GM03348 (cell line): ENCODE data around the gene TMEM222.

Experiments used
- DNase-seq: peaks from one replicate; pipeline ENCODE4 v3.0.0; 2012; ENCODE audit warnings: low spot score

TMEM222 gene

DNA sequence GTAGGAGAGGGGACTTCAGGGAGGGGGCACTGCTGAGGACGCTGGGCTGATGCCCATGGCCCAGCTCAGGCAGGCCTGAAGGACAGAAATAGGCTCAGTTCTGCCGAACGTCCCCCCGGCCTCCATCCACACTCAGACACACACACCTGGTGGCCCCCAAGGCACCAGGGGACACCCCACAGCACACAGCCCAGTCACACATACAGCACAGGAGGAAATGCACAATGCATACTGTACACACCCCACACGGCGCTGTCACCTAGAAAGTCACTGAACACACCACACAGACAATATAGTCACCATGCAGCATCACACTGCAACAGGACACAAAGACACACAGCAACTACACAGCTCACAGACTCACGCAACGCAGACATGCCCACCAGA is 20.4 kb downstream of the TMEM222 start:
- DNase-seq, result no peak

- DNase-seq, result no peak
Observed at GRCh38 chr1:27342778-27343638, 21.0 kb downstream of the TMEM222 start.

- DNase-seq, result no peak
Observed at GRCh38 chr1:27343639-27344025, 21.7 kb downstream of the TMEM222 start.

- DNase-seq, result no peak
Observed at GRCh38 chr1:27345272-27345671, 23.3 kb downstream of the TMEM222 start.

DNA sequence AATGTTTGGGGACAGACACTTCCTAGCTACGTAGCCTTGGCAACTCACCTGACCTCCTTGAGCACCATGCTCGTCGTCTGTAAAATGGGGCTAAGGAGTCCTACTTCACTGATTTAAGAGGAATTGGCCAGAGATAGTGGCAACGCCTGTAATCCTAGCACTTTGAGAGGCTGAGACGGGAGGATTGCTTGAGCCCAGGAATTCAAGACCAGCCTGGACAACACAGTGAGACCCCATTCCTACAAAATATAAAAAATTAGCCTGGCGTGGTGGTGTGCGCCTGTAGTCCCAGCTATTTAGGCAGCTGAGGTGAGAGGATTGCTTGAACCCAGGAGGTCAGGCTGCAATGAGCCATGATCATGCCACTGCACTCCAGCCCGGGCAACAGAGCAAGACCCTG is 24.4 kb downstream of the TMEM222 start:
- DNase-seq, result no peak

DNA sequence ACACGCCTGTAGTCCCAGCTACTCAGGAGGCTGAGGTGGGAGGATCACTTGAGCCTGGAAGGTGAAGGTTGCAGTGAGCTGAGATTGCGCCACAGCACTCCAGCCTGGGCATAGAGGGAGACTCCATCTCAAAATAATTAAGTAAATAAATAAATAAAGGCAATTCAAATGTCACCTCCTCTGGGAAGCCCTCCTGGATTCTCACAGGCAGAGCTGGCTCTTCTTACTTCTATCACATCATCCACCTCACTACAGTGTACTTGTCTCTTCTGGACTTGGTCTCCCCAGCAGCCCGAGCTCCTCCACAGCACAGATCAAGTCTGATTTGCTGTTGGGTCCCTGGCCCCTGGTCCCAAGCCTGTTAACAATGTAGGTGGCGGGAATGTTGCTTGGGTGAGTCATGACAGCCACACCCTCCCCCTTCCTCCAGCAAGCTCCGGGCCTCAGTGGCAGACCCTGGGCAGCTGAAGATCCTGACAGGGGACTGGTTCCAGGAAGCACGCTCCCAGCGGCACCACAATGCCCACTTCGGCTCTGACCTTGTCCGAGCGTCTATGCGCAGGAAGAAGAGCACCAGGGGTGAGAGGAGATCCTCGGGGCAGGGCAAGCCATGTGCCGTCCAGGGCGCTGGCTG is 25.1 kb downstream of the TMEM222 start:
- no peak for DNase-seq

DNA sequence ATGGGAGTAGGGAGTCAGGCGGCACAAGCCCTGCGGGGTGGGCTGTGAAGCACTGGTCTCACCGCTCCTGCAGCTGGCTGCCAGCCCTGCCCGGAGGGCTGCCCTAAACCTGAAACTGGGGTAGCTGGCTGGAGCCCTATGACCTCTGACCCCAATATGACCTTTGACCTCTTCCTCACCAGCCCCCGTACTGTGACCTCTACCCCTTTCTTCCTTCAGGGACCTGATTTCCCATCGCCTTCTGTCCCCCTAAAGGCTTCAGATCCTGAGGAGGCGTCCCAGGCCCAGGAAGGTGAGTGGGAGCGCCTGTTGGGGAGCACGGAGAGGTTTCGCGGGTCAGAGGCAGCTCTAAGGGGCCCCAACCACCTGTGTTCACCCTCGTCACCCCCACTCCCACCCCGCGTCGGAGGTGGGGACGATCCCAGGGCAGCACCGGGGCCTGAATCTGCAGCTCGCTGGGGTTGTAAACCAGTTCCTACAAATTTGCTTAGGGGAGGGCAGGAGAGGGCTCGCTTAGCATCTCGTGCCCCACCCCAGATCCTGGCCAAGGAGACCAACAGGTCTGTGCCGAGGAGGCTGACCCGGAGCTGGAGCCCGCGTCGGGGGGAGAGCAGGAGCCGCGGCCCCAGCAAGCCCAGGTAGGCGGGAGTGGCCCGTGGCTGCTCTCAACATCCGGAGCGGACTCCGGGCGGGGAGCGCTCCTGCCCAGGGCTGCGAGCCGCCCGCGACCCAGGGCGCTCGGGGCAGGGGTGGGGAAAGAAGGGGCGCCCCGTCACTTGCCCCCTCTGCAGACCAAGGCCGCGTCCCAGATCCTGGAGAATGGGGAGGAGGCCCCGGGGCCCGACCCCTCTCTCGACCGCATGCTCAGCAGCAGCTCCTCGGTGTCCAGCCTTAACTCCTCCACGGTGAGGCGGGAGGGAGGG is 27.2 kb downstream of the TMEM222 start:
- DNase-seq, result peak; percentile 47

GRCh38 chr1:27349784-27350662 is 28.1 kb downstream of the TMEM222 start:
- DNase-seq, result peak; percentile 85

DNA sequence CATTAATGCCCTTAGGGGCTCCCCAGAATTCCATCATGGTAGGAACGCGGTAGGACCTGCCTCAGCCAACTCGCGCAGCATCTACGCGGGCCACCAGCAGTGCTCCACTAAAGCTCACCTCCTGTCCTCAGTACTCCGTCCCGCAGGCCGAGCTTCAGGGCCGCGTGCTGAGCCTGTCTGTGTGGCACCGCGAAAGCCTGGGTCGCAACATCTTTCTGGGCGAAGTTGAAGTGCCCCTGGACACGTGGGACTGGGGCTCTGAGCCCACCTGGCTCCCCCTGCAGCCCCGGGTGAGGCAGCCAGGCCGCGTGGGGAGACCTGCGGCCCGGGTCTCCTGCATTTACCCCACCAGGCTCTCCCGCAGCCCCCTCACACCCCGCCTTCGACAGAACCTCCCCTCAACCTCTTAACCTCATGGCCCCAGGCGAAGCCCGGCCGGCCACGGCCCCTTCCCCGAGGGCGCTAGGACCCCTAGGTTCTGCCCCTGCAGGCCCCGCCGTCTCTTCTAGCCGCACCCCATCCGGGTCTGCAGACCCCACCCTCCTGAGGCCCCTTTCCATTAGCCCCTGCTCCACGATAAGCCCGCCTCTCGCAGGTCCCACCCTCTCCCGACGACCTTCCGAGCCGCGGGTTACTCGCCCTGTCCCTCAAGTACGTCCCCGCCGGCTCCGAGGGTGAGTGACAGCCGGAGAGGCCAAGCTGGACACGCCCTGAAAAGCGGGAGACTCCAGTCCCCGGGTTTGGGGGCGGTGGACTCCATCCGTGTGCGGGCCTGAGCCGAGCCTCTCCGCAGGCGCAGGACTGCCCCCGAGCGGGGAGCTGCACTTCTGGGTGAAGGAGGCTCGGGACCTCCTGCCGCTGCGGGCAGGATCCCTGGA is 28.9 kb downstream of the TMEM222 start:
- DNase-seq, result no peak

DNA sequence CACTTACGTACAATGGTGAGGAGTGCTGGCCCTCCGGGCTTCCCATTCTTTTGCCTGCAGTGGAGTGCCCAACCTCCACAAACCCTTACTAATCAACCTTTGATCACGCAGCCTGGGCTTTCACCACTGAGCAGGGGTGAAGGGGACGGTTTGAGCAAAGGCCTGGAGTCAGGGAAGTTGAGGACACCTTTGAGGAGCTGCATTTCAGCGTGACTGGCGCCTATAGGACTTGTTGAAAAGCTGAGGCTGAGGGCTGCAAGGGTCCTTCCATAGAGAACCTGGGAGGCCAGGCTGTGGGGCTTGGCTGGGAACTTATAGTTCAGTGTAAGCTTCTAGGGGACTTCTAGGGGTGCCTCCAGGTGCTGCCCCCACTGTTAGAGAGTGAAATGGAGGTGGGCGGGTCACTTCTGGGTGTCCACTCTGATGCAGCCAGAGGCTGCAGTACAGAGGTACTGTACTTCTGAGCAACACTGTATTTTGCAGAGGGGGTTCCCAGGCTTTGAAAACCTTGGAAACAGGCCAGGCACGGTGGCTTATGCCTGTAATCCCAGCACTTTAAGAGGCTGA is 29.7 kb downstream of the TMEM222 start:
- no peak for DNase-seq

DNA sequence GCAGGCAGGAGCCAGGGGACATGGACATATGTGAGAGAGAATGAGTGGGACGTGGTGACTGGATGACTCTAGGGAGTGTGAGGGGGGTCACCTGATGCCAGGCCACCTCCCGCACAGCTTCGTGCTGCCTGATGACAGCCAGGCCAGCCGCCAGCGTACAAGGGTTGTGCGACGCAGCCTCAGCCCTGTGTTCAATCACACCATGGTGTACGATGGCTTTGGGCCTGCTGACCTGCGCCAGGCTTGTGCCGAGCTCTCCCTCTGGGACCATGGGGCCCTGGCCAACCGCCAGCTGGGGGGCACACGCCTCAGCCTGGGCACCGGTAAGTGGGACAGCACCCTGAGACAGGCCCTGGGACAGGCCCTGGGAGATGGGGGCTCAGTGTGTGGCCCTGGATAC is 31.2 kb downstream of the TMEM222 start:
- DNase-seq, result no peak

- no peak for DNase-seq
Observed at GRCh38 chr1:27353629-27354028, 31.7 kb downstream of the TMEM222 start.

DNA sequence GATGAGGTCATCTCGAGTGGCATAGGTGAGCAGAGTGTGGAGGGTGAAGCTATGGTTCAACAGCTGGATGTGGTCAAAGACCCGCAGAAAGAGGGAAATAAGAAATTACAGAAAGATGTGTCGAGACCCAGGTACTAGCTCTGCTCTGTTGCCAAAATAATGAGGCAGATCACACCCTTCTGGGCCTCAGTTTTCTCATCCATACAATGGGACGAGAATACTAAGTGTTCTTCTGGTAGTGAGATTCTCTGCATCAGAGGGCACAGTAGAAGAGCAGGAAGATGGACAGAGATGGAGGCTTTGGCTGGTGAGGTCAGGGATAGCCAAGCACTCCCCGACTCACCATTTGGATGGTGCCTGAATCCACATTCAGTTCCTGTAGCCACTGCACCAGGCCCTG is 33.7 kb downstream of the TMEM222 start:
- no peak for DNase-seq

- no peak for DNase-seq
Observed at GRCh38 chr1:27356277-27356618, 34.3 kb downstream of the TMEM222 start.

DNA sequence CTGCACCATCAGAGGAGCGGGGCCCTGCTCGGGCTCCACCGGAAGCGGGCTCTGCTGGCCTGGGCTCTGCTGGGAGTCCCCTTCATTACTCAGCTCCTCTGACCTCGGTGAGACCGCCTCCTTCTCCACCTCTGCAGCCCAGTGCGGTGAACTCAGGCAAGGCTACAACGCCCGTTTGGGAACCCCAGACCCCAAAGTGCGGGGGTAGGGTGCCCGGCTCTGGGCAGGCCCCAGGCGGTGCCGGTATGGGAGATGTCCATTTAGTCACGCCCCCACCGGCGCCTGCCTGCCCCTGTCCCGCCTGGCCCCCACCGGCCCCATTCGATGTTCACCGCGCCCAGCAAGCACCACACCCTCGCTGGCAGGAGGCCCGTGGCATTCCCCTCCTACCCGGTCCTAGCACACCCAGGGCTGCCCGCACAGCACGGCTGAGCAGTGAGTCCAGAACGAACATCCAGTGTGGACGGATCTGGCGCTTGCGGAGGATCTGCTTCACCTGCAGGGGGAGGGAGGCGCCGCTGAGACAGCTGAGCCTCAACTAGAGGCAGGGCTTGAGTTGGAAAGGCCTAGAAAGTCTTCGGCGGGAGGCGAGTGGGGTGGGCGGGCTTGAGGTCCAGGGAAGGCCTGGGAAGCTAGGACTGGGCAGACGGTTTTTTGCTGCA is 34.8 kb downstream of the TMEM222 start:
- DNase-seq, result no peak

DNA sequence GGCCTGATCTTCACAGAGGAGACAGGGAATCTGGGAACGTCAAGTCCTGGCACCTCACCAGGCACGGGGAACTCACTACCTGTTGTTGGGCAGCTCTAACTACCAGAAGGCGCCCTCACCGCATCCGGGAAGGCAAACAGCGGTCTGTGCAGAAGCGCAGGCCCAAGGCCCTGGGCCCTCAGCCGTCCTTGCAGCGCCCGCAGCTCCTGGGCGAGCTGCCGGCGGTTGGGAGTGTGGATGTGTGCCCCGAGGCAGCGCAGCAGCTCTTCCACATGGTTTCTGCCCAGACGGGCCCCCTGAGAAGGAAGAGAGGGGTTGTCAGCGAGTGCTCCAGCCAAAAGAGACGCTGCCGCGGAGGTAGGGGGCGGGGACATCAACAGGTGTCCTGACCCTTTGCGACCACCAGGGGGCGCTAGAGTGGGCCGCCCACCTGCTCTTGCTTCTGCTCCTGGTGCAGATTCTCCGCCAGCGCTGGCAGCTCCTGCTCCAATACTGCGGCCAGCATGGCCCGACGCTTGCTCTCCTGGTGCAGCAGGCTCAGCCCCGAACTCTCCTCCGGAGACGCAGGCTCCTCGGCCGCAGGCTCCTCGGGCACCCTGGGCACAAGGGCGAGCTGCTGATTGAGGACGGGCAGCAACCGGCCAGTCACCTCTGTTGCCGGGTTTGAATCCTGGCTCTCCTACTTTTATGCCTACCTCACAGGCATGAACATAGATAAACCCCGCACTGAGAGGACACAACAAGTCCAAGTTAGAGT is 35.5 kb downstream of the TMEM222 start:
- DNase-seq, result peak; percentile 87

GRCh38 chr1:27358038-27358927 is 36.3 kb downstream of the TMEM222 start:
- DNase-seq, result no peak

GRCh38 chr1:27358928-27359313 is 37.0 kb downstream of the TMEM222 start:
- no peak for DNase-seq
